Transverse colon (tissue), 4 donors: Measurements from ENCODE around the gene LMO7. TPM values are rescaled to one million over a fixed set of nuclear protein-coding genes. Genes with fewer than 3 reads are reported as not detected.

Source experiments
- DNase-seq: peaks from one replicate; pipeline ENCODE4 v3.0.0-alpha.2; 2019
- H3K27ac ChIP-seq, 4 donors: fragments of 200-600 bp; sonication (generic); 2 replicates each; pipeline ENCODE4 v1.5.1; 2016 to 2018; ENCODE audit warnings: inconsistent platforms in 4 of 4
- H3K27me3 ChIP-seq: fragments of 200-600 bp; sonication (generic); 2 replicates; pipeline ENCODE4 v1.5.1; 2017; ENCODE audit warnings: inconsistent platforms
- H3K36me3 ChIP-seq, 4 donors: fragments of 200-600 bp; sonication (generic); 2 replicates each; pipeline ENCODE4 v1.5.1; 2017 to 2019; ENCODE audit warnings: inconsistent platforms in 4 of 4
- H3K4me1 ChIP-seq, 4 donors: fragments of 200-600 bp; sonication (generic); 2 replicates each; pipeline ENCODE4 v1.5.1; 2017 to 2020; ENCODE audit warnings: inconsistent platforms in 4 of 4
- H3K4me3 ChIP-seq, 4 donors: fragments of 200-600 bp; sonication (generic); 1 replicate in 1 of 4; 2 replicates in 3 of 4; pipeline versions ENCODE4 v1.5.1 to v1.6.1; 2017 to 2019; ENCODE audit warnings: inconsistent platforms in 4 of 4
- H3K9me3 ChIP-seq, 2 donors: fragments of 200-600 bp; sonication (generic); 2 replicates each; pipeline ENCODE4 v1.5.1; 2017 to 2019; ENCODE audit warnings: inconsistent platforms in 2 of 2
- EP300 ChIP-seq: sonication (generic); formaldehyde crosslinking; IDR thresholded peaks from one replicate; pipeline ENCODE4 v1.6.1; 2017; ENCODE audit warnings: antibody characterized with exemption, low read depth
- POLR2A ChIP-seq: fragments of 450-650 bp; IDR thresholded peaks from one replicate; pipeline ENCODE4 v1.6.1; 2016; ENCODE audit warnings: antibody characterized with exemption, mild to moderate bottlenecking, moderate library complexity
- POLR2AphosphoS5 ChIP-seq, 3 donors: sonication (generic); formaldehyde crosslinking; IDR thresholded peaks; one replicate each; pipeline ENCODE4 v1.6.1; 2016; ENCODE audit warnings: antibody characterized with exemption in 3 of 3
- WGBS, 2 donors: methylation state at CpG; one replicate each; pipeline ENCODE4 v1.1.5; 2018; ENCODE audit warnings: low coverage in 1 of 2; 5-methylcytosine and 5-hydroxymethylcytosine counted together
- in situ Hi-C, 4 donors: fragments of 200-750 bp; cut with MboI; loops; one replicate each; pipeline versions ENCODE4 v1.15.0 to v1.15.1; 2017; ENCODE audit warnings: low sequenced_read_pairs in 3 of 4, low pct_ligation_motif_present in 1 of 4, low pct_unique_long_range_greater_than_20kb in 1 of 4
- intact Hi-C: fragments of 100-400 bp; cut with DNase I; formaldehyde crosslinking; loops from one replicate; pipeline ENCODE4 v1.15.1; 2023; ENCODE audit warnings: low total_unique reads
- total RNA-seq, 4 donors: library from RNA; depleted of rRNA; stranded (reverse); fragments of >200 nt; gene quantifications; one replicate each; pipeline ENCODE4 v1.1.0, GENCODE V29; 2016
- TF ChIP-seq, protein P1 (sequence below), 5 experiments: fragments of 200-600 bp in 3 of 5; fragments of 450-650 bp in 2 of 5; sonication (generic) in 3 of 5; IDR thresholded peaks; 1 replicate in 2 of 5; 2 replicates in 3 of 5; pipeline ENCODE4 v1.5.1; 2016 to 2017; ENCODE audit warnings: antibody characterized with exemption in 5 of 5, inconsistent platforms in 3 of 5, mild to moderate bottlenecking in 2 of 5, moderate library complexity in 1 of 5

LMO7 gene
- total RNA-seq, 4 donors from 2014 or later, result 82.6 to 304 (median 190) TPM

GRCh38 chr13:75831389-75831788 lies 195.3 kb downstream of the LMO7 start:
- intact Hi-C loops, result no loop called here
- Histone ChIP-seq H3K4me3 (no peak overlapping the region), H3K27ac (no peak overlapping the region), H3K9me3 (no peaks in the 10 kb centered on the region), H3K36me3 (peaks cover 0 to 5% (median under 1%) of the 10 kb centered on the region in 4 donors), H3K27me3 (no peaks in the 10 kb centered on the region), H3K4me1 (no peaks in the 10 kb centered on the region)
- DNase-seq, result no peak
- TF ChIP-seq, protein P1, sequence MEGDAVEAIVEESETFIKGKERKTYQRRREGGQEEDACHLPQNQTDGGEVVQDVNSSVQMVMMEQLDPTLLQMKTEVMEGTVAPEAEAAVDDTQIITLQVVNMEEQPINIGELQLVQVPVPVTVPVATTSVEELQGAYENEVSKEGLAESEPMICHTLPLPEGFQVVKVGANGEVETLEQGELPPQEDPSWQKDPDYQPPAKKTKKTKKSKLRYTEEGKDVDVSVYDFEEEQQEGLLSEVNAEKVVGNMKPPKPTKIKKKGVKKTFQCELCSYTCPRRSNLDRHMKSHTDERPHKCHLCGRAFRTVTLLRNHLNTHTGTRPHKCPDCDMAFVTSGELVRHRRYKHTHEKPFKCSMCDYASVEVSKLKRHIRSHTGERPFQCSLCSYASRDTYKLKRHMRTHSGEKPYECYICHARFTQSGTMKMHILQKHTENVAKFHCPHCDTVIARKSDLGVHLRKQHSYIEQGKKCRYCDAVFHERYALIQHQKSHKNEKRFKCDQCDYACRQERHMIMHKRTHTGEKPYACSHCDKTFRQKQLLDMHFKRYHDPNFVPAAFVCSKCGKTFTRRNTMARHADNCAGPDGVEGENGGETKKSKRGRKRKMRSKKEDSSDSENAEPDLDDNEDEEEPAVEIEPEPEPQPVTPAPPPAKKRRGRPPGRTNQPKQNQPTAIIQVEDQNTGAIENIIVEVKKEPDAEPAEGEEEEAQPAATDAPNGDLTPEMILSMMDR (IDR thresholded peaks at IDR 0.05), result no peak
- in situ Hi-C loops, result no loop called here

DNA sequence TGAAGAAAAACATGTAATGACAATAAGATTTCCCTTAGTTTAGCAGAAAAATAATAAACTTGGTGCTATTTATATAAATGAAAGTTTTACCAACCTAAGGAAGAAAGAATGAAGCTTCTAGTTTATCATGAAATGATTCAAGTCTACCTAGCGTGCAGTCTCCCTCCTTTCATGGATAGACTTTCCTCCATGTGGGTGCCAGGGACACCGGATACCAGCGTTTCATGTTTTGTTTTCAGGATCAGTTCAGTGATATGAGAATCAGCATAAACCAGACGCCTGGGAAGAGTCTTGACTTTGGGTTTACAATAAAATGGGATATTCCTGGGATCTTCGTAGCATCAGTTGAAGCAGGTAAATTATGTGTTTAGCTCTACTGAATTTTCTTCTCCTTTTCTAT lies 196.7 kb downstream of the LMO7 start:
- in situ Hi-C loops (no loop called here), intact Hi-C loops (no loop called here)
- Histone ChIP-seq H3K4me1 (no peaks in the 10 kb centered on the region), H3K27me3 (no peaks in the 10 kb centered on the region), H3K36me3 (peaks cover 0 to 1% (median under 1%) of the 10 kb centered on the region in 4 donors), H3K4me3 (no peak overlapping the region), H3K27ac (no peak overlapping the region), H3K9me3 (no peaks in the 10 kb centered on the region)
- DNase-seq, result no peak
- TF ChIP-seq, protein P1 (IDR thresholded peaks at IDR 0.05), result no peak
- TF ChIP-seq POLR2A (no peak), EP300 (no peak), POLR2AphosphoS5 (IDR thresholded peaks at IDR 0.05) (no peak)
- WGBS, 2 donors, result 96% methylated on average over 5 of the region's 5 CpGs

DNA sequence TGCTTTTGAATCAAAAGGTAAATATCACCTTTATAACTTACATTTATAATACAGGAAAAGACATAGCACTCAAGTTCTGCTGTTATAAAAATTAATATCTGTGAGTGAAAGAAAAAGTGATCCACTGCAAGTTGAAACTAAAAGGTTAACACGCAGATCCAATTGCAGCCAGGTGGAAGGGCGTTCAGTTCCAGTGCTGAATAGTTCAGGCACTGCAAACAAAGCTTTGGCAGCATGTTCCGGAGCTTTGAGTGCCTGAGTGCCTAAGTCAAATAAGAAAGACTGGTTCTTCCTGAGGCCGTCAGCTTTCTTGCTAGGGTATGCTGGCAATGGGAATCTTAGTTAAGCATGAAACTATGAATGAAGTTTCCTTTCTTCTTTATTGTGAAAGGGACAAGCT lies 200.3 kb downstream of the LMO7 start:
- DNase-seq, result peak; percentile 23
- no peaks in the 10 kb centered on the region for H3K4me1 ChIP-seq
- H3K27ac ChIP-seq, result no peak overlapping the region
- 53 to 57% methylated on average over 4 of the region's 4 CpGs for WGBS, 2 donors
- TF ChIP-seq, protein P1 (IDR thresholded peaks at IDR 0.05), result no peak
- TF ChIP-seq EP300 (no peak), POLR2A (no peak), POLR2AphosphoS5 (IDR thresholded peaks at IDR 0.05) (no peak)
- intact Hi-C loops (no loop called here), in situ Hi-C loops (no loop called here)
- H3K4me3 ChIP-seq, result no peak overlapping the region
- H3K27me3 ChIP-seq, result no peaks in the 10 kb centered on the region
- peaks cover 0 to 5% (median 3%) of the 10 kb centered on the region in 4 donors for H3K36me3 ChIP-seq
- H3K9me3 ChIP-seq, result no peaks in the 10 kb centered on the region

GRCh38 chr13:75838366-75839005 lies 202.4 kb downstream of the LMO7 start:
- in situ Hi-C loops (no loop called here), intact Hi-C loops (no loop called here)
- Histone ChIP-seq H3K27me3 (no peaks in the 10 kb centered on the region), H3K4me1 (no peaks in the 10 kb centered on the region), H3K9me3 (no peaks in the 10 kb centered on the region), H3K36me3 (peaks cover 0 to 23% (median 7%) of the 10 kb centered on the region in 4 donors), H3K27ac (no peak overlapping the region), H3K4me3 (no peak overlapping the region)
- DNase-seq, result no peak
- WGBS, 2 donors, result 69 to 83% methylated on average over 6 of the region's 6 CpGs
- TF ChIP-seq, protein P1 (IDR thresholded peaks at IDR 0.05), result no peak
- TF ChIP-seq POLR2A, result no peak
- no peak for TF ChIP-seq POLR2AphosphoS5 (IDR thresholded peaks at IDR 0.05)
- no peak for TF ChIP-seq EP300
